ENCODE data around the gene RPA3. TPM values are rescaled to one million over a fixed set of nuclear protein-coding genes. Genes with fewer than 3 reads are reported as not detected.

Gene RPA3
- total RNA-seq, 2 donors from 2014 or later, result 101 to 103 TPM

DNA sequence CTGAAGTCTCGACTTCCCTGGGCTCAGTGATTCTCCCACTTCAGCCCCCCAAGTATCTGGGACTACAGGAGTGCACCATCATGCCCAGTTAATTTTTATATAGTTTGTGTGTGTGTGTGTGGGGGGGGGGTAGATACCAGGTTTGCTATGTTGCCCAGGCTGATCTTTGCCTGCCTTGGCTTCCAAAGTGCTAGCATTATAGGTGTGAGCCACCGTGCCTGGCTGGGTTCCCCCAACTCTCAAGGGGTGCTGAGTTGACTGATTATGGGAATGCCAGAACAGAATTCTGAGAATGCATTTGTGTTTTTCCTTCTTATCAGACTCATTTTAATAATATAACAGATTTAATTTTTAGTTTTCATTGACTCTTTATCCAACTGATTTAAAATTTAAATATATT, 19.5 kb downstream of the RPA3 start:
- H3K4me1 Mint-ChIP-seq (ENCODE audit: low read depth), result peaks cover 13% of the 10 kb centered on the region
- DNase-seq (no peak), ATAC-seq (replicated peaks in 1 of 2) (no peak)
- H3K36me3 Mint-ChIP-seq (ENCODE audit: insufficient read depth in 2 of 2), result peaks cover 4 to 7% of the 10 kb centered on the region in 2 donors
- no peak overlapping the region for H3K27ac Mint-ChIP-seq
- H3K9me3 Mint-ChIP-seq, result peaks cover 0 to 2% of the 10 kb centered on the region in 2 donors
- no peaks in the 10 kb centered on the region for H3K27me3 Mint-ChIP-seq (ENCODE audit: low read depth)
- no peak overlapping the region for H3K4me3 Mint-ChIP-seq

GRCh38 chr7:7696458-7697119, 21.8 kb downstream of the RPA3 start:
- Mint-ChIP-seq H3K27me3 (ENCODE audit: low read depth) (no peaks in the 10 kb centered on the region), H3K4me3 (no peak overlapping the region), H3K27ac (no peak overlapping the region), H3K36me3 (ENCODE audit: insufficient read depth in 2 of 2) (peaks cover 4 to 8% of the 10 kb centered on the region in 2 donors), H3K9me3 (peaks cover 0 to 2% of the 10 kb centered on the region in 2 donors), H3K4me1 (ENCODE audit: low read depth) (peaks cover 13% of the 10 kb centered on the region)
- no peak for ATAC-seq (replicated peaks in 1 of 2)
- DNase-seq, result no peak

DNA sequence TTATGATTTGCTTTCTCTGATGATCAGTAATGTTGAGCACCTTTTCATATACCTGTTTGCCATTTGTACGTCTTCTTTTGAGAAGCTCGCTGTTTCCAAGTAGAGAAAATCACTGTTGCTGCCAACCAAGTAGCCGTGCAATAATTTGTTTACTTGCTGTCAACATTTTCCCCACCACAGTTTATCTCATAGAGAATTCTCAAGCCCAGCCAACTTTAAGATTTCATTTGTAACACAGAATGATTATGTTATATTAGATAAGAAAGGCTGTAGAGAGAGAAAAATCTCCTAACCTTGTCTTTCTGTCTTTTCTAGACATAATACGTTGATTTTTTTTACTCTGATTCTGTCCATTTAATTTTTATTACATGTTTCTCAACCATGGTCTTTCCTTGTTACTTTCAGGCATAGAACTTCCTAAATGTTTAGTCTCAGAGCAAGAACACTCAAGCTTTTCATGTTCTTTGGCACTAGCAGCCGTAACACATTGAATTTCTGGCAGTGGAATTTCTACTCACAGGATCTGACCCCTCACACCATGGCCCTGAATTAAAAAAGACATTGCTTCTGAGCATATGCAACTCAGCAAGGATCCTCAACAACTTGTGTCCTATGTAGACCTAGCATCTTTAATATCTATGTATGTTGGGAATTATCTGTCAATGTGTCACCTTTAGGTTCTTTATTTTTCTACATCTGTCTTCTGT, 23.1 kb downstream of the RPA3 start:
- H3K4me3 Mint-ChIP-seq, result no peak overlapping the region
- no peak for DNase-seq
- H3K27ac Mint-ChIP-seq, result no peak overlapping the region

DNA sequence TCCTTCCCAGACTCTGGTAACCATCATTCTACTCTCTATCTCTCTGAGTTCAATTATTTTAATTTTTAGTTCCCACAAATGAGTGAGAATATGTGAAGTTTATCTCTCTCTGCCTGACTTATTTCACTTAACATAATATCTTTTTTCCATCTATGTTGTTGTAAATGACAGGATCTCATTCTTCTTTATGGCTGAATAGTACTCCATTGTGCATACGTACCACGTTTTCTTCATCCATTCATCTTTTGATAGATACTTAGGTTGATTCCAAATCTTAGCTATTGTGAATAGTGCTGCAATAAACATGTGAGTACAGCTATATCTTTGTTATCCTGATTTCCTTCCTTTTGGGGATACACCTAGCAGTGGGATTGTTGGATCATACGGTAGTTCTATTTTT, 23.9 kb downstream of the RPA3 start:
- Mint-ChIP-seq H3K4me3 (no peak overlapping the region), H3K27ac (no peak overlapping the region), H3K27me3 (ENCODE audit: low read depth) (no peaks in the 10 kb centered on the region), H3K9me3 (peaks cover 0 to 2% of the 10 kb centered on the region in 2 donors), H3K36me3 (ENCODE audit: insufficient read depth in 2 of 2) (peaks cover 4 to 10% of the 10 kb centered on the region in 2 donors), H3K4me1 (ENCODE audit: low read depth) (peaks cover 10% of the 10 kb centered on the region)
- DNase-seq (no peak), ATAC-seq (replicated peaks in 1 of 2) (no peak)

More for the DNA sequence above, 23.1 kb downstream of the RPA3 start:
- Mint-ChIP-seq H3K4me1 (ENCODE audit: low read depth) (peaks cover 13% of the 10 kb centered on the region), H3K36me3 (ENCODE audit: insufficient read depth in 2 of 2) (peaks cover 4 to 10% of the 10 kb centered on the region in 2 donors), H3K9me3 (peaks cover 0 to 2% of the 10 kb centered on the region in 2 donors), H3K27me3 (ENCODE audit: low read depth) (no peaks in the 10 kb centered on the region)
- ATAC-seq (replicated peaks in 1 of 2), result no peak

- no peak for ATAC-seq (replicated peaks in 1 of 2)
- H3K27ac Mint-ChIP-seq, result no peak overlapping the region
- H3K4me1 Mint-ChIP-seq (ENCODE audit: low read depth), result peaks cover 7% of the 10 kb centered on the region
- H3K36me3 Mint-ChIP-seq (ENCODE audit: insufficient read depth in 2 of 2), result peaks cover 4 to 10% of the 10 kb centered on the region in 2 donors
- H3K27me3 Mint-ChIP-seq (ENCODE audit: low read depth), result no peaks in the 10 kb centered on the region
- no peak for DNase-seq
- peaks cover 0 to 2% of the 10 kb centered on the region in 2 donors for H3K9me3 Mint-ChIP-seq
- H3K4me3 Mint-ChIP-seq, result no peak overlapping the region
Observed at GRCh38 chr7:7693881-7694280, 24.5 kb downstream of the RPA3 start.

DNA sequence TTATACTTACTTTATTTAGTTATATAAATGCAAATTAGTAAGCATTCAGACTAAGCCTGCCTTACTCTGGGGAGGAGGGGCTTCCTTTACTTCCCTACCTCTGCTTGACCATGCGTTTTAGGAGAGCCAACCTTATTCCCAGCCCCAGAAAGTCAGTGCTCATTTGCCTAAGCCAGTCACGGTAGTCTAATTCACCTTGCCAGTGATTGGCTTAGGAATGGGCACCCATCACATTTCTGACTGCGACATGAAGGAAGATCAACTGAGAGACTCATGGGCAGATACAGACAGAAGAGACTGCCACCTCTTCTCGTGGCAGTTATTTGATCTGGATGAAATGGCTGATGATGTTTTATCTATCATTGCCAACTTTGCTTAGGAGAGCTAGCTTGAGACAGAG, 29.5 kb downstream of the RPA3 start:
- Mint-ChIP-seq H3K4me3 (no peak overlapping the region), H3K27ac (no peak overlapping the region)
- no peak for ATAC-seq (replicated peaks in 1 of 2)

GRCh38 chr7:7688310-7688709, 30.1 kb downstream of the RPA3 start:
- DNase-seq (no peak), ATAC-seq (replicated peaks in 1 of 2) (no peak)
- Mint-ChIP-seq H3K36me3 (ENCODE audit: insufficient read depth in 2 of 2) (peaks cover 0 to 3% of the 10 kb centered on the region in 2 donors), H3K27me3 (ENCODE audit: low read depth) (no peaks in the 10 kb centered on the region), H3K4me1 (ENCODE audit: low read depth) (peaks cover 6% of the 10 kb centered on the region), H3K9me3 (no peaks in the 10 kb centered on the region), H3K4me3 (no peak overlapping the region), H3K27ac (no peak overlapping the region)

More for the DNA sequence above, 29.5 kb downstream of the RPA3 start:
- Mint-ChIP-seq H3K27me3 (ENCODE audit: low read depth) (no peaks in the 10 kb centered on the region), H3K36me3 (ENCODE audit: insufficient read depth in 2 of 2) (peaks cover 0 to 3% of the 10 kb centered on the region in 2 donors), H3K9me3 (no peaks in the 10 kb centered on the region), H3K4me1 (ENCODE audit: low read depth) (peaks cover 6% of the 10 kb centered on the region)
- no peak for DNase-seq

DNA sequence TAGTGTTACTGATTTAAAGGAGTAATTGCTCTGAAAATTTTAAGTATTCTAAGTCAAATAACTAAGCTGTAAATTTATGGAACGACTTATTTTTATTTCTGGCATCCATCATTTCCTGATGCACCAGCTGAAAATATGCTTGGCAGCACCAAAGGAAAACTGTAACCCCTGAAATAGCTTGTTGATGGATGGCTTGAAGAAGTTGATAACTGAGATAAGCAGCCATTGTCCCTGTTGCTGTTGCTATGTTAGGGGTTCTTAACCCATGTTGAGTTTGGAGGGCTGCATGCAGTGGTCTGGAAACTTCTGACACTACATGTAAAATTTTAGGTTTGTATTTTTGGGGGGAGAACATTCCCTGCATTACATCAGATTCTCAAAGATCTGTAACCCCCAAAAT, 30.6 kb downstream of the RPA3 start:
- H3K36me3 Mint-ChIP-seq (ENCODE audit: insufficient read depth in 2 of 2), result peaks cover 0 to 3% of the 10 kb centered on the region in 2 donors
- no peak overlapping the region for H3K4me3 Mint-ChIP-seq
- ATAC-seq (replicated peaks in 1 of 2), result no peak
- DNase-seq, result no peak
- H3K9me3 Mint-ChIP-seq, result no peaks in the 10 kb centered on the region
- H3K4me1 Mint-ChIP-seq (ENCODE audit: low read depth), result peaks cover 10% of the 10 kb centered on the region
- no peak overlapping the region for H3K27ac Mint-ChIP-seq
- H3K27me3 Mint-ChIP-seq (ENCODE audit: low read depth), result no peaks in the 10 kb centered on the region

- ATAC-seq (replicated peaks in 1 of 2), result no peak
- H3K36me3 Mint-ChIP-seq (ENCODE audit: insufficient read depth in 2 of 2), result peaks cover 0 to 3% of the 10 kb centered on the region in 2 donors
Observed at GRCh38 chr7:7686811-7687508, 31.4 kb downstream of the RPA3 start.

DNA sequence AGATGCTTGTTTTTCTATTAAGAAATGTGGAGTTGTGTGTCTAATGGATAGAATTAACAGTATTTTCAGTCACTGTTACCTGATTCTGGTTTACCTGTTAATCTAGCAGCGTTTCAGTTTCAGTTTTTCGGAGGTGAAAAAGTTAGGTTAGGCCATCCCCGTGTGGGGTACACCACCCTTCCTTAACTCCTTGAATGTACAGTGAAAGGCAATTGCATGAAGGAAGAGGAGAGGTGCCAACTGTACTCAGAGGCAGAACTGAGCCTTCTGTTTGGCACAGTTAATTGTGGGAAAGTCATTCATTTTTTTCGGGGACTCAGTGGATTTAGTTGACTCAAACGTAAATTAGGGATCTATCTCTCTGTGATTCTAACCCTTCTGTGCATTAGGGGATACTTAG, 35.5 kb downstream of the RPA3 start:
- no peak for DNase-seq
- H3K4me3 Mint-ChIP-seq, result no peak overlapping the region
- H3K36me3 Mint-ChIP-seq (ENCODE audit: insufficient read depth in 2 of 2), result peaks cover 2 to 3% of the 10 kb centered on the region in 2 donors
- H3K27me3 Mint-ChIP-seq (ENCODE audit: low read depth), result no peaks in the 10 kb centered on the region
- no peak for ATAC-seq (replicated peaks in 1 of 2)
- peaks cover 0 to 3% of the 10 kb centered on the region in 2 donors for H3K9me3 Mint-ChIP-seq
- peaks cover 32% of the 10 kb centered on the region for H3K4me1 Mint-ChIP-seq (ENCODE audit: low read depth)
- no peak overlapping the region for H3K27ac Mint-ChIP-seq

More at GRCh38 chr7:7686811-7687508, 31.4 kb downstream of the RPA3 start:
- Mint-ChIP-seq H3K27ac (no peak overlapping the region), H3K9me3 (no peaks in the 10 kb centered on the region), H3K4me1 (ENCODE audit: low read depth) (peaks cover 15% of the 10 kb centered on the region), H3K27me3 (ENCODE audit: low read depth) (no peaks in the 10 kb centered on the region), H3K4me3 (no peak overlapping the region)
- no peak for DNase-seq

DNA sequence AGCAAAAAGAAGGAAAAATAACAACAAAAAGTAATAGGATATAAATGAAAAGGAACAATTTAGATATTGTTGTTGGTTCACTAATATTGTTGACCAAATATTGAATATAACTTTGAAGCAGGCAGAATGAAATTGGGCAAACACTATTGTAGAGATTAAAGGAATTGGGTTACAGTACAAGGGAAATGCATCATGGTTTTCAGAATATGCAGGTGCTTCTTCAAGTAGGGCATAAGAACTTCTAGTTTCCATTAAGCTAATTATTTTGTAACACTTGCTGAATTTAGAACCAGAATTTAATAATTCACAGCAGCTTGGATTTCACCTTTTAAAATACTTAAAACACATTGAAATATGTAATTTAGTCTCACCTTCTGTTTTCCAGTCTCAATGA, 36.5 kb downstream of the RPA3 start:
- H3K4me3 Mint-ChIP-seq, result no peak overlapping the region
- H3K36me3 Mint-ChIP-seq (ENCODE audit: insufficient read depth in 2 of 2), result peaks cover 7 to 8% of the 10 kb centered on the region in 2 donors
- no peak for ATAC-seq (replicated peaks in 1 of 2)
- DNase-seq, result no peak
- no peak overlapping the region for H3K27ac Mint-ChIP-seq
- peaks cover 2 to 4% of the 10 kb centered on the region in 2 donors for H3K9me3 Mint-ChIP-seq
- H3K4me1 Mint-ChIP-seq (ENCODE audit: low read depth), result peaks cover 32% of the 10 kb centered on the region
- H3K27me3 Mint-ChIP-seq (ENCODE audit: low read depth), result no peaks in the 10 kb centered on the region

GRCh38 chr7:7681191-7681935, 37.0 kb downstream of the RPA3 start:
- Mint-ChIP-seq H3K27ac (no peak overlapping the region), H3K4me1 (ENCODE audit: low read depth) (peaks cover 32% of the 10 kb centered on the region), H3K27me3 (ENCODE audit: low read depth) (no peaks in the 10 kb centered on the region), H3K36me3 (ENCODE audit: insufficient read depth in 2 of 2) (peaks cover 7 to 8% of the 10 kb centered on the region in 2 donors), H3K9me3 (peaks cover 2 to 4% of the 10 kb centered on the region in 2 donors), H3K4me3 (no peak overlapping the region)
- peak; percentile 68 to 76 for ATAC-seq (replicated peaks in 1 of 2)
- peak; percentile 36 to 39 for DNase-seq

All from activated T-cell treated with anti-CD3 and anti-CD28 coated beads, Interleukin-2, amount 50 U/mL, for 72 hours (primary cell).